Body of pancreas (tissue), 4 donors: ENCODE measurements around the gene LPIN2.

Experiments
- CTCF ChIP-seq, 7 experiments: fragments of 450-650 bp in 4 of 7; fragments of 200-600 bp in 3 of 7; sonication (generic) in 3 of 7; IDR thresholded peaks; one replicate each; pipeline ENCODE4 v1.5.1; 2016 to 2019; ENCODE audit warnings: antibody characterized with exemption in 7 of 7
- POLR2A ChIP-seq, 3 donors: fragments of 450-650 bp; IDR thresholded peaks; one replicate each; pipeline ENCODE4 v1.6.1; 2016; ENCODE audit warnings: antibody characterized with exemption in 3 of 3, mild to moderate bottlenecking in 2 of 3

DNA sequence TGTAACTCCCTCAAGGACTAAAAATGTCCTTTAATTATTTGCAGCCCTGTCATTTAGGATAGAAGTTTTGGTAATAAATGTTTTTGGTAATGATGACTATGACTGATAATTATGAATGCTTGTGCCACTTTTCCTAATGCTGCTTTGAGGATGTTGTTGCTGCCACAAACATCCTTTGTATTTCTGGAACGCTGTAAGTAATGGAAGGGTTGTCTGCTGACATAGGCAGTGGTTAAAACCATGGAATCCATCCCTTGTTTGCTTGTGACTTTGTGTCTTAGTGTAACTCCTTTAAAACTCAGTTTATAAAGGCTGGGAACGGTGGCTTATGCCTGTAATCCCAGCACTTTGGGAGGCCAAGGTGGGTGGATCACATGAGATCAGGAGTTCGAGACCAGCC lies 19.8 kb upstream of the LPIN2 start:
- no peak for TF ChIP-seq POLR2A (IDR thresholded peaks at IDR 0.05)
- no peak for TF ChIP-seq CTCF (IDR thresholded peaks at IDR 0.05)
